Neural cell (in vitro differentiated cells): ENCODE data around the gene KSR2. TPM values are rescaled to one million over a fixed set of nuclear protein-coding genes. Genes with fewer than 3 reads are reported as not detected.

Experiments used
- H2AFZ ChIP-seq: fragments of 200-600, 300-800 bp; sonication (generic), shearing (Covaris generic); 2 replicates; pipeline ENCODE4 v1.6.0; 2014; ENCODE audit warnings: low read depth, mild to moderate bottlenecking, antibody characterized with exemption, low read length, moderate library complexity
- H3F3A ChIP-seq: fragments of 200-600 bp; shearing (Covaris generic); 2 replicates; pipeline ENCODE4 v1.6.1; 2016; ENCODE audit warnings: mild to moderate bottlenecking, moderate library complexity, mixed read lengths, antibody characterized with exemption, low read length; ENCODE audit not compliant: insufficient read depth, poor library complexity, severe bottlenecking
- H3K27ac ChIP-seq: fragments of 200-600, 300-800 bp; sonication (generic), shearing (Covaris generic); 2 replicates; pipeline ENCODE4 v1.5.1; 2014; ENCODE audit warnings: mild to moderate bottlenecking, low read length, moderate library complexity
- H3K27me3 ChIP-seq: fragments of 300-800, 200-600 bp; sonication (generic), shearing (Covaris generic); 2 replicates; pipeline ENCODE4 v1.6.0; 2014; ENCODE audit warnings: mild to moderate bottlenecking, low read depth, low read length, moderate library complexity; ENCODE audit not compliant: insufficient read depth
- H3K36me3 ChIP-seq: fragments of 300-800, 200-600 bp; sonication (generic), shearing (Covaris generic); 2 replicates; pipeline ENCODE4 v1.5.1; 2014; ENCODE audit warnings: mild to moderate bottlenecking, antibody characterized with exemption, low read length, moderate library complexity; ENCODE audit not compliant: insufficient read depth
- H3K4me2 ChIP-seq: fragments of 300-800, 200-600 bp; sonication (generic), shearing (Covaris generic); 2 replicates; pipeline ENCODE4 v1.6.0; 2014; ENCODE audit warnings: mild to moderate bottlenecking, low read length
- H3K4me3 ChIP-seq: fragments of 300-800, 200-600 bp; sonication (generic), shearing (Covaris generic); 2 replicates; pipeline ENCODE4 v1.5.1; 2014; ENCODE audit warnings: mild to moderate bottlenecking, low read length, moderate library complexity
- H3K79me2 ChIP-seq: fragments of 200-600 bp; shearing (Covaris generic); replicated peaks from 2 replicates; pipeline ENCODE4 v1.6.0; 2014; ENCODE audit warnings: mild to moderate bottlenecking, low read length, moderate library complexity; ENCODE audit not compliant: insufficient read depth
- H3K9ac ChIP-seq: fragments of 300-800, 200-600 bp; sonication (generic), shearing (Covaris generic); 2 replicates; pipeline ENCODE4 v1.6.1; 2016; ENCODE audit warnings: mild to moderate bottlenecking, low read length, mixed read lengths
- H3K9me2 ChIP-seq: fragments of 200-600 bp; shearing (Covaris generic); 2 replicates; pipeline ENCODE4 v1.6.1; 2016; ENCODE audit warnings: mild to moderate bottlenecking, low read length, mixed read lengths; ENCODE audit not compliant: insufficient read depth
- H3K9me3 ChIP-seq: fragments of 200-600, 300-800 bp; sonication (generic), shearing (Covaris generic); 2 replicates; pipeline ENCODE4 v1.6.1; 2016; ENCODE audit warnings: mild to moderate bottlenecking, mixed run types, low read length, moderate library complexity, mixed read lengths
- H4K20me1 ChIP-seq: fragments of 200-600 bp; shearing (Covaris generic); 2 replicates; pipeline ENCODE4 v1.6.1; 2016; ENCODE audit warnings: mild to moderate bottlenecking, mixed run types; ENCODE audit not compliant: insufficient read depth
- CTCF ChIP-seq: fragments of 450-650 bp; IDR thresholded peaks from 2 replicates; pipeline ENCODE4 v1.5.1; 2014; ENCODE audit warnings: antibody characterized with exemption, mild to moderate bottlenecking, moderate library complexity; ENCODE audit not compliant: poor library complexity, severe bottlenecking
- EP300 ChIP-seq: fragments of 450-650 bp; conservative IDR thresholded peaks from 2 replicates; pipeline ENCODE4 v1.6.1; 2014; ENCODE audit warnings: antibody characterized with exemption, mild to moderate bottlenecking, moderate library complexity; ENCODE audit not compliant: poor library complexity, severe bottlenecking
- EZH2 ChIP-seq: fragments of 200-600, 300-800 bp; shearing (Covaris generic), sonication (generic); IDR thresholded peaks from 2 replicates; pipeline ENCODE4 v1.6.1; 2014; ENCODE audit warnings: antibody characterized with exemption, low read length, borderline replicate concordance, mild to moderate bottlenecking; ENCODE audit not compliant: insufficient read depth, poor library complexity, severe bottlenecking
- MXI1 ChIP-seq: fragments of 450-650 bp; conservative IDR thresholded peaks from 2 replicates; pipeline ENCODE4 v1.6.1; 2014; ENCODE audit warnings: antibody characterized with exemption, mild to moderate bottlenecking; ENCODE audit not compliant: poor library complexity, severe bottlenecking
- POLR2AphosphoS5 ChIP-seq: IDR thresholded peaks from 2 replicates; pipeline ENCODE4 v1.6.1; 2012
- RAD21 ChIP-seq: fragments of 450-650 bp; conservative IDR thresholded peaks from 2 replicates; pipeline ENCODE4 v1.6.1; 2014; ENCODE audit warnings: antibody characterized with exemption, mild to moderate bottlenecking, moderate library complexity
- REST ChIP-seq: IDR thresholded peaks from 2 replicates; pipeline ENCODE4 v1.6.1; 2012; ENCODE audit warnings: borderline replicate concordance
- SMC3 ChIP-seq: fragments of 450-650 bp; conservative IDR thresholded peaks from 2 replicates; pipeline ENCODE4 v1.6.1; 2014; ENCODE audit warnings: antibody characterized with exemption, mild to moderate bottlenecking, moderate library complexity; ENCODE audit not compliant: poor library complexity
- TAF1 ChIP-seq: IDR thresholded peaks from 2 replicates; pipeline ENCODE4 v1.6.1; 2012; ENCODE audit warnings: low read depth
- polyA plus RNA-seq: library from polyadenylated mRNA; depleted of rRNA; stranded (reverse); fragments of >200 nt; gene quantifications from 2 replicates; pipeline ENCODE4 v1.2.3, GENCODE V29; 2014

The KSR2 gene
- polyA plus RNA-seq, 1 donor from 2014 or later, result 3.0 TPM

- Histone ChIP-seq H4K20me1 (no peaks in the 10 kb centered on the region), H3K79me2 (no peaks in the 10 kb centered on the region), H2AFZ (no peak overlapping the region), H3K36me3 (no peaks in the 10 kb centered on the region), H3F3A (no peaks in the 10 kb centered on the region), H3K9me3 (no peaks in the 10 kb centered on the region), H3K9ac (no peak overlapping the region), H3K9me2 (no peaks in the 10 kb centered on the region), H3K27ac (no peak overlapping the region), H3K27me3 (no peaks in the 10 kb centered on the region), H3K4me3 (no peak overlapping the region), H3K4me2 (no peak overlapping the region)
- TF ChIP-seq TAF1, result no peak
- TF ChIP-seq RAD21, result no peak
- no peak for TF ChIP-seq REST
- no peak for TF ChIP-seq EP300
- no peak for TF ChIP-seq MXI1
- no peak for TF ChIP-seq EZH2
- no peak for TF ChIP-seq POLR2AphosphoS5
- TF ChIP-seq CTCF, result no peak
- no peak for TF ChIP-seq SMC3
Observed at GRCh38 chr12:117867348-117867747, 101.4 kb downstream of the KSR2 start.

GRCh38 chr12:117865505-117865904, 103.3 kb downstream of the KSR2 start:
- H3K79me2 ChIP-seq, result no peaks in the 10 kb centered on the region
- H3K9me3 ChIP-seq, result no peaks in the 10 kb centered on the region
- H3K9ac ChIP-seq, result no peak overlapping the region
- H3K4me2 ChIP-seq, result no peak overlapping the region
- no peaks in the 10 kb centered on the region for H3K27me3 ChIP-seq
- no peak overlapping the region for H2AFZ ChIP-seq
- H4K20me1 ChIP-seq, result no peaks in the 10 kb centered on the region
- no peaks in the 10 kb centered on the region for H3F3A ChIP-seq
- no peak overlapping the region for H3K4me3 ChIP-seq
- no peaks in the 10 kb centered on the region for H3K36me3 ChIP-seq
- no peak overlapping the region for H3K27ac ChIP-seq
- H3K9me2 ChIP-seq, result no peaks in the 10 kb centered on the region
- TF ChIP-seq EP300 (no peak), MXI1 (no peak), POLR2AphosphoS5 (no peak), REST (no peak), TAF1 (no peak), CTCF (no peak), EZH2 (no peak), SMC3 (no peak), RAD21 (no peak)
